Upper lobe of left lung (tissue), 4 donors: ENCODE measurements around the gene B3GLCT.

Experiments used
- CTCF ChIP-seq, 6 experiments: fragments of 450-650 bp in 4 of 6; fragments of 200-600 bp in 2 of 6; sonication (generic) in 2 of 6; IDR thresholded peaks; one replicate each; pipeline ENCODE4 v1.5.1; 2016 to 2019; ENCODE audit warnings: antibody characterized with exemption in 6 of 6
- EP300 ChIP-seq, 4 donors: sonication (generic); formaldehyde crosslinking; IDR thresholded peaks; one replicate each; pipeline ENCODE4 v1.5.1; 2017; ENCODE audit warnings: antibody characterized with exemption in 4 of 4, control low read depth in 2 of 4
- POLR2A ChIP-seq, 4 donors: fragments of 450-650 bp; IDR thresholded peaks; one replicate each; pipeline ENCODE4 v1.5.1; 2016 to 2017; ENCODE audit warnings: antibody characterized with exemption in 4 of 4, mild to moderate bottlenecking in 2 of 4
- POLR2AphosphoS5 ChIP-seq, 2 donors: sonication (generic); formaldehyde crosslinking; IDR thresholded peaks; one replicate each; pipeline ENCODE4 v1.5.1; 2017; ENCODE audit warnings: antibody characterized with exemption in 2 of 2

GRCh38 chr13:31276421-31276820 lies 76.6 kb downstream of the B3GLCT start:
- TF ChIP-seq CTCF (IDR thresholded peaks at IDR 0.05) = no peak
- no peak for TF ChIP-seq POLR2AphosphoS5 (IDR thresholded peaks at IDR 0.05)
- no peak for TF ChIP-seq EP300 (IDR thresholded peaks at IDR 0.05)
- TF ChIP-seq POLR2A (IDR thresholded peaks at IDR 0.05) = no peak
